Measurements from ENCODE around the gene NCR3LG1. TPM values are rescaled to one million over a fixed set of nuclear protein-coding genes. Genes with fewer than 3 reads are reported as not detected.

NCR3LG1 gene
- total RNA-seq, 1 experiment from 2014 or later = 2.0 TPM

DNA sequence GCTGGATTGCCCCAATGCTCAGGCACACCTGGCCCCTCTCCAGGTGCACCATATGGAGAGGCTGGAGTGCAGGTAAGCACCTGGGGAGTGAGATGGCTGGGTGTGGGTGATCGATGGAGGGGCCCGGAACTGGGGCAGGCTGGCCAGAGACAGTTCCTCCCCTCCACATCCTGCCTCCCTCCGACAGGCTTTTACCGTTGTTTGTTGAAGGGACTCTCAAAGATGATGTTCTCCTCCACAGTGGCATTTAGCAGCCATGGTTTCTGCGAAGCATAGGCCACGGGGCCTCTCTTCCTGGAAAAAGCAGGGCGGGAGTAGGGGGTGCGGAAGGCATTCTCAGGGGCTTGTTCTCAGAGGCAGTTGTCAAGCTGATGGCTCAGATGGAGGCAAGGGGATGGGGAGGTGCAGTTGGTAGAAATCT lies 62.7 kb downstream of the NCR3LG1 start (continued):
- TF ChIP-seq ZNF219 (CRISPR knock-in tag; IDR thresholded peaks at IDR 0.05; ENCODE audit: borderline replicate concordance) (no peak), TCF7 (CRISPR knock-in tag; IDR thresholded peaks at IDR 0.05; ENCODE audit: low read depth) (no peak), SMAD3 (CRISPR knock-in tag; IDR thresholded peaks at IDR 0.05; ENCODE audit: borderline replicate concordance) (no peak), GABPB1 (CRISPR knock-in tag; IDR thresholded peaks at IDR 0.05) (no peak)
- TF ChIP-seq, protein P1, sequence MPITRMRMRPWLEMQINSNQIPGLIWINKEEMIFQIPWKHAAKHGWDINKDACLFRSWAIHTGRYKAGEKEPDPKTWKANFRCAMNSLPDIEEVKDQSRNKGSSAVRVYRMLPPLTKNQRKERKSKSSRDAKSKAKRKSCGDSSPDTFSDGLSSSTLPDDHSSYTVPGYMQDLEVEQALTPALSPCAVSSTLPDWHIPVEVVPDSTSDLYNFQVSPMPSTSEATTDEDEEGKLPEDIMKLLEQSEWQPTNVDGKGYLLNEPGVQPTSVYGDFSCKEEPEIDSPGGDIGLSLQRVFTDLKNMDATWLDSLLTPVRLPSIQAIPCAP (CRISPR knock-in tag; IDR thresholded peaks at IDR 0.05) = no peak

GRCh38 chr11:17414992-17415391 lies 63.4 kb downstream of the NCR3LG1 start:
- H3K4me1 Mint-ChIP-seq = peaks cover 11% of the 10 kb centered on the region
- DNase-seq (ENCODE audit: low spot score) (no peak), ATAC-seq (no peak)
- H3K4me3 Mint-ChIP-seq = no peak overlapping the region
- no peak overlapping the region for H3K27ac Mint-ChIP-seq
- H3K36me3 Mint-ChIP-seq = no peaks in the 10 kb centered on the region
- CTCF ChIA-PET = interaction anchor here (1.0 to 1.7 kb wide), 2 partner anchors 27 to 113 kb away, joined by 3 to 8 read pairs; partner anchors contain the start of gene KCNJ11
- TF ChIP-seq SOX15 (CRISPR knock-in tag; IDR thresholded peaks at IDR 0.05) (no peak), ZNF138 (CRISPR knock-in tag; conservative IDR thresholded peaks at IDR 0.05) (no peak), HMGA2 (CRISPR knock-in tag; IDR thresholded peaks at IDR 0.05) (no peak), KAT7 (CRISPR knock-in tag; IDR thresholded peaks at IDR 0.05; ENCODE audit: borderline replicate concordance) (no peak)
- TF ChIP-seq, protein P2, sequence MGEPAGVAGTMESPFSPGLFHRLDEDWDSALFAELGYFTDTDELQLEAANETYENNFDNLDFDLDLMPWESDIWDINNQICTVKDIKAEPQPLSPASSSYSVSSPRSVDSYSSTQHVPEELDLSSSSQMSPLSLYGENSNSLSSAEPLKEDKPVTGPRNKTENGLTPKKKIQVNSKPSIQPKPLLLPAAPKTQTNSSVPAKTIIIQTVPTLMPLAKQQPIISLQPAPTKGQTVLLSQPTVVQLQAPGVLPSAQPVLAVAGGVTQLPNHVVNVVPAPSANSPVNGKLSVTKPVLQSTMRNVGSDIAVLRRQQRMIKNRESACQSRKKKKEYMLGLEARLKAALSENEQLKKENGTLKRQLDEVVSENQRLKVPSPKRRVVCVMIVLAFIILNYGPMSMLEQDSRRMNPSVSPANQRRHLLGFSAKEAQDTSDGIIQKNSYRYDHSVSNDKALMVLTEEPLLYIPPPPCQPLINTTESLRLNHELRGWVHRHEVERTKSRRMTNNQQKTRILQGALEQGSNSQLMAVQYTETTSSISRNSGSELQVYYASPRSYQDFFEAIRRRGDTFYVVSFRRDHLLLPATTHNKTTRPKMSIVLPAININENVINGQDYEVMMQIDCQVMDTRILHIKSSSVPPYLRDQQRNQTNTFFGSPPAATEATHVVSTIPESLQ (CRISPR knock-in tag; IDR thresholded peaks at IDR 0.05) = no peak
- POLR2A ChIA-PET = no interaction called here
- no peaks in the 10 kb centered on the region; the same call in 1 of the 2 replicates for H3K27me3 Mint-ChIP-seq (ENCODE audit: low read depth)
- no peaks in the 10 kb centered on the region for H3K9me3 Mint-ChIP-seq

DNA sequence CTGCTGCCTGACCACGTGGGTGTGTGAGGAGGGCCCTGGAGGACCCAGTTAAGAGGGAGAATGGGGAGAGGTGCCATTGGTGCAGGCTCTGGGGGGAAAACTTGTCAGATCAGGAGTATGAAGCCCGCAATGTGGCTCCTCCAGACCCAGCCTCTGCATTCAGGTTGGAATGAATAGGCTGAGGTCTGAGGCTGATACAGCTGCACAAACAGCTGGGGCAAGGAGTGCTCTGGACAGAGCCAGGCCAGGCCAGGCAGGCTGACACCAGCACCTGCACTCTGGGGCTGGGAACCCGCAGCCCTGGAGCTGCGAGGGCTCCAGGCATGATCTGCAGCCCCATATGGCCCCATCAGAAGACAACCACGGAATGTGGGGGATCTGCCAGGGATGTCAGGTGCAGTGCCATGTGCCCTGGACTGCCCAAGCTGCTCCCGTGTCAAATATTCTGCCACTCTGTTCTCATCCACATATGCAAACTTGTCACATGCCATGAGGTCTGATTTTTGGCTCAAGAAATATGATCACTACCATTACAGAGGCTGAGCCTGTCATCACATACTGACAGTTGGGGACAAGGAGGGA lies 64.0 kb downstream of the NCR3LG1 start:
- ChIA-PET CTCF (interaction anchor here (1.0 kb wide), 1 partner anchor 113 kb away, joined by 3 read pairs; no protein-coding TSS in a partner anchor), POLR2A (no interaction called here)
- Mint-ChIP-seq H3K4me1 (peaks cover 12% of the 10 kb centered on the region), H3K9me3 (no peaks in the 10 kb centered on the region), H3K27ac (no peak overlapping the region), H3K4me3 (no peak overlapping the region), H3K36me3 (no peaks in the 10 kb centered on the region), H3K27me3 (ENCODE audit: low read depth) (no peaks in the 10 kb centered on the region; the same call in 1 of the 2 replicates)
- TF ChIP-seq ZNF121 (CRISPR knock-in tag; IDR thresholded peaks at IDR 0.05) (no peak), GRHL2 (CRISPR knock-in tag; IDR thresholded peaks at IDR 0.05; ENCODE audit: insufficient replicate concordance, severe bottlenecking) (no peak), GTF2I (CRISPR knock-in tag; conservative IDR thresholded peaks at IDR 0.05) (no peak), KAT7 (CRISPR knock-in tag; IDR thresholded peaks at IDR 0.05; ENCODE audit: borderline replicate concordance) (no peak), TEAD4 (CRISPR knock-in tag; IDR thresholded peaks at IDR 0.05) (no peak)
- TF ChIP-seq, protein P3, sequence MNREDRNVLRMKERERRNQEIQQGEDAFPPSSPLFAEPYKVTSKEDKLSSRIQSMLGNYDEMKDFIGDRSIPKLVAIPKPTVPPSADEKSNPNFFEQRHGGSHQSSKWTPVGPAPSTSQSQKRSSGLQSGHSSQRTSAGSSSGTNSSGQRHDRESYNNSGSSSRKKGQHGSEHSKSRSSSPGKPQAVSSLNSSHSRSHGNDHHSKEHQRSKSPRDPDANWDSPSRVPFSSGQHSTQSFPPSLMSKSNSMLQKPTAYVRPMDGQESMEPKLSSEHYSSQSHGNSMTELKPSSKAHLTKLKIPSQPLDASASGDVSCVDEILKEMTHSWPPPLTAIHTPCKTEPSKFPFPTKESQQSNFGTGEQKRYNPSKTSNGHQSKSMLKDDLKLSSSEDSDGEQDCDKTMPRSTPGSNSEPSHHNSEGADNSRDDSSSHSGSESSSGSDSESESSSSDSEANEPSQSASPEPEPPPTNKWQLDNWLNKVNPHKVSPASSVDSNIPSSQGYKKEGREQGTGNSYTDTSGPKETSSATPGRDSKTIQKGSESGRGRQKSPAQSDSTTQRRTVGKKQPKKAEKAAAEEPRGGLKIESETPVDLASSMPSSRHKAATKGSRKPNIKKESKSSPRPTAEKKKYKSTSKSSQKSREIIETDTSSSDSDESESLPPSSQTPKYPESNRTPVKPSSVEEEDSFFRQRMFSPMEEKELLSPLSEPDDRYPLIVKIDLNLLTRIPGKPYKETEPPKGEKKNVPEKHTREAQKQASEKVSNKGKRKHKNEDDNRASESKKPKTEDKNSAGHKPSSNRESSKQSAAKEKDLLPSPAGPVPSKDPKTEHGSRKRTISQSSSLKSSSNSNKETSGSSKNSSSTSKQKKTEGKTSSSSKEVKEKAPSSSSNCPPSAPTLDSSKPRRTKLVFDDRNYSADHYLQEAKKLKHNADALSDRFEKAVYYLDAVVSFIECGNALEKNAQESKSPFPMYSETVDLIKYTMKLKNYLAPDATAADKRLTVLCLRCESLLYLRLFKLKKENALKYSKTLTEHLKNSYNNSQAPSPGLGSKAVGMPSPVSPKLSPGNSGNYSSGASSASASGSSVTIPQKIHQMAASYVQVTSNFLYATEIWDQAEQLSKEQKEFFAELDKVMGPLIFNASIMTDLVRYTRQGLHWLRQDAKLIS (CRISPR knock-in tag; IDR thresholded peaks at IDR 0.05; ENCODE audit: borderline replicate concordance) = no peak
- ATAC-seq (no peak), DNase-seq (ENCODE audit: low spot score) (no peak)
